ENCODE measurements around the gene ADAMTS2.

GRCh38 chr5:179287631-179288030, 57.6 kb downstream of the ADAMTS2 start:
- TF ChIP-seq CTCF (conservative IDR thresholded peaks at IDR 0.05; ENCODE audit: low read depth, low read length) (no peak), EZH2 (IDR thresholded peaks at IDR 0.05; ENCODE audit: low read length, unreplicated experiment) (no peak)
